CD4-positive, alpha-beta T cell (primary cell): Measurements from ENCODE around the gene PLD4. TPM values are rescaled to one million over a fixed set of nuclear protein-coding genes. Genes with fewer than 3 reads are reported as not detected.

ENCODE experiments used
- ATAC-seq: fragments of 200-7000 bp; cut with Tn5 transposase; one replicate; pipeline ENCODE4 v1.10.0; 2022; ENCODE audit warnings: mild to moderate bottlenecking; ENCODE audit not compliant: poor library complexity
- CTCF ChIA-PET: fragments of 350-600 bp; sonication (Branson Sonifier 250); formaldehyde crosslinking; loops from one replicate; lab custom pipeline; 2021; ENCODE audit warnings: antibody characterized with exemption, inconsistent platforms; lab: Charles Lee
- POLR2A ChIA-PET: fragments of 350-600 bp; sonication (Branson Sonifier 250); formaldehyde crosslinking; loops from one replicate; lab custom pipeline; 2021; ENCODE audit warnings: antibody characterized with exemption, inconsistent platforms; lab: Charles Lee
- DNase-seq, 14 experiments: peaks; one replicate each; pipeline ENCODE4 v3.0.0-alpha.2; 2013 to 2020; ENCODE audit warnings: mixed read lengths in 2 of 14
- H3K27ac ChIP-seq, 2 donors: one replicate each; pipeline versions ENCODE4 v1.5.1 to v1.7.0; 2013; ENCODE audit warnings: low read length in 2 of 2, low read depth in 1 of 2, mild to moderate bottlenecking in 1 of 2
- H3K27me3 ChIP-seq, 2 experiments: 1 replicate in 1 of 2; 2 replicates in 1 of 2; pipeline versions ENCODE4 v1.6.1 to v1.7.0; 2013; ENCODE audit warnings: low read length in 2 of 2, control low read depth in 1 of 2, mild to moderate bottlenecking in 1 of 2, moderate library complexity in 1 of 2; ENCODE audit not compliant: insufficient read depth in 2 of 2, control insufficient read depth in 1 of 2
- H3K36me3 ChIP-seq: one replicate; pipeline ENCODE4 v1.6.1; 2013; ENCODE audit warnings: low read length, control low read depth; ENCODE audit not compliant: insufficient read depth
- H3K4me1 ChIP-seq: one replicate; pipeline ENCODE4 v1.6.1; 2013; ENCODE audit warnings: low read length, control low read depth; ENCODE audit not compliant: insufficient read depth
- H3K4me3 ChIP-seq: one replicate; pipeline ENCODE4 v1.5.1; 2013; ENCODE audit warnings: mild to moderate bottlenecking, low read length, moderate library complexity
- H3K9me3 ChIP-seq, 2 experiments: 1 replicate in 1 of 2; 2 replicates in 1 of 2; pipeline versions ENCODE4 v1.6.1 to v1.7.0; 2013; ENCODE audit warnings: low read length in 2 of 2, mild to moderate bottlenecking in 2 of 2, control low read depth in 1 of 2, moderate library complexity in 1 of 2; ENCODE audit not compliant: control insufficient read depth in 1 of 2, insufficient read depth in 1 of 2
- H3K27ac Mint-ChIP-seq: one replicate; pipeline ENCODE4 v1.8.0; 2020; ENCODE audit warnings: mixed read lengths
- H3K27me3 Mint-ChIP-seq: one replicate; pipeline ENCODE4 v1.8.0; 2021; ENCODE audit warnings: mixed read lengths
- H3K36me3 Mint-ChIP-seq: one replicate; pipeline ENCODE4 v1.8.0; 2021; ENCODE audit warnings: low read depth, mixed read lengths
- H3K4me1 Mint-ChIP-seq: one replicate; pipeline ENCODE4 v1.8.0; 2021; ENCODE audit warnings: low read depth, mixed read lengths
- H3K4me3 Mint-ChIP-seq: one replicate; pipeline ENCODE4 v1.8.0; 2020; ENCODE audit warnings: mild to moderate bottlenecking, mixed read lengths
- H3K9me3 Mint-ChIP-seq: one replicate; pipeline ENCODE4 v1.8.0; 2020; ENCODE audit warnings: mixed read lengths
- CTCF ChIP-seq: fragments of 200-600 bp; IDR thresholded peaks from one replicate; pipeline ENCODE4 v1.8.0; 2022; ENCODE audit warnings: antibody characterized with exemption, mild to moderate bottlenecking
- intact Hi-C, 2 experiments: fragments of 100-400 bp; cut with DNase I in 1 of 2; cut with micrococcal nuclease in 1 of 2; formaldehyde crosslinking; loops; one replicate each; pipeline versions ENCODE4 v1.15.1 to v1.9.0; 2023 to 2025; cut with DNase I, micrococcal nuclease
- total RNA-seq, 174 experiments: library from RNA in 2 of 174; stranded (reverse) in 2 of 174; gene quantifications; one replicate each; pipeline ENCODE4 v1.2.3 and lab custom pipeline; 2021 to 2026

Gene PLD4
- total RNA-seq, 2 experiments from 2014 or later: 1.6 to 2.1 TPM

DNA sequence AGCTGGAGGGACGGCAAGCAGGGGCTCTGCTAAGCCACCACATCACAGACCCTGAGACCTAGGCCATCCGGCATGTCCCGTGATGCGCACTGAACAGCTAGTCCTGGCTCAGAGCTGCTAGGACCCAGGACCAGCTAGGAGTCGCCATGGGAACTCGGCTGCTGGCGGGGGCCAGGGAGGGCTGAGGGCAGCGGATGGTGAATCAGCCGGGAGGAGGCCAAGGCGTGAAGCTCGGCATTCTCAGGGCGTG, 48.4 kb downstream of the PLD4 start:
- Mint-ChIP-seq H3K27me3 (peaks cover 26% of the 10 kb centered on the region), H3K27ac (no peak overlapping the region), H3K9me3 (no peaks in the 10 kb centered on the region), H3K36me3 (no peaks in the 10 kb centered on the region), H3K4me3 (no peak overlapping the region), H3K4me1 (peaks cover 5% of the 10 kb centered on the region)
- H3K27me3 ChIP-seq: peaks cover 22 to 40% of the 10 kb centered on the region in 2 experiments
- no peaks in the 10 kb centered on the region for H3K36me3 ChIP-seq
- ChIA-PET POLR2A (no interaction called here), CTCF (interaction anchor here (1.2 to 2.1 kb wide), 2 partner anchors 72 to 73 kb away, joined by 3 to 5 read pairs; no protein-coding TSS in a partner anchor)
- H3K27ac ChIP-seq: no peak overlapping the region
- no peak overlapping the region for H3K4me3 ChIP-seq
- peaks cover 20% of the 10 kb centered on the region for H3K4me1 ChIP-seq
- intact Hi-C loops: no loop called here
- no peak for DNase-seq
- H3K9me3 ChIP-seq: peaks cover 0 to 17% of the 10 kb centered on the region in 2 experiments
- no peak for ATAC-seq
- no peak for TF ChIP-seq CTCF

DNA sequence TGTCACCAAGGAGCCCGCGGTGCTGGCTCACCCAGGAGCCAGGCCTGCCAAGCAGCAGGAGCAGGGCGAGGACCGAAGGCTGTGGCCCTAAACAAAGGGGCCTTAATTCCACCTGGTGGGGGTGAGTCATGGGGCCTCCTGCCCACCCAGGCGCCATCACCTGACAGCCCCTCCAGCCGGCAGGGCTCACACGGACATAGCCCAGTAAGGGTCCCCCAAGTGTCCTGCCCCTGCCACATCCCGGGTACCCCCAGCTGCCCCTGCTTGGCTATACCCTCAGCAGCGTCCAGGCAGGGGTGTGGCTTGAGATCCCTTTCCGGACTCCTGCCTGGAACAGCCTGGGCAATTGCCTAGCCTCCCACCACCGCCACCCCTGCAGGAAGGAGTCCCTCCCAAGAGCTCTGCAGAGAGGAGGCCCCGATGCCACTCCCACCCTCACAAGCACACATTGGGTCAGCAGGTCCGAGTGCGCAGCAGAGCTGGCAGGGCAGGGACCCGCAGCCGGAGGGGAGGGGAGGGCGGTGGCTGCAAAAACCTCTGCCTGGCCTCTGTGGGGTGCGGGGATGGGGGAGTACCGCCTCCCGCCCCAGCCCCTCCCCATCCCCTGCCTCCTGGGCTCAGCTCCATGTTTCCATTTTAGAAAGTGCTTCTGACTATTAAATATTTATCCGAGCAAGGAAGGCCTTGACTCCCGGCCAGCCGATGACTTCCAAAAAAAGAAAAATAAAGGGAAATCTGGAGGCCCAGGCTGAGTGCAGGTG, 48.9 kb downstream of the PLD4 start:
- no peak overlapping the region for H3K27ac ChIP-seq
- H3K27me3 Mint-ChIP-seq: peaks cover 26% of the 10 kb centered on the region
- H3K27me3 ChIP-seq: peaks cover 20 to 37% of the 10 kb centered on the region in 2 experiments
- no peak overlapping the region for H3K27ac Mint-ChIP-seq
- no peaks in the 10 kb centered on the region for H3K36me3 Mint-ChIP-seq
- H3K36me3 ChIP-seq: no peaks in the 10 kb centered on the region
- DNase-seq (no peak), ATAC-seq (no peak)
- ChIA-PET POLR2A (no interaction called here), CTCF (interaction anchor here (1.2 to 2.1 kb wide), 2 partner anchors 72 to 73 kb away, joined by 3 to 5 read pairs; no protein-coding TSS in a partner anchor)
- intact Hi-C loops: loop anchor here in 1 of 2 experiments (2.0 kb wide), 1 partner anchor 113 kb away; no protein-coding TSS in a partner anchor
- H3K4me3 ChIP-seq: no peak overlapping the region
- no peaks in the 10 kb centered on the region for H3K9me3 Mint-ChIP-seq
- peaks cover 22% of the 10 kb centered on the region for H3K4me1 ChIP-seq
- H3K4me1 Mint-ChIP-seq: peaks cover 5% of the 10 kb centered on the region
- no peak overlapping the region for H3K4me3 Mint-ChIP-seq
- TF ChIP-seq CTCF: no peak
- peaks cover 0 to 12% of the 10 kb centered on the region in 2 experiments for H3K9me3 ChIP-seq

DNA sequence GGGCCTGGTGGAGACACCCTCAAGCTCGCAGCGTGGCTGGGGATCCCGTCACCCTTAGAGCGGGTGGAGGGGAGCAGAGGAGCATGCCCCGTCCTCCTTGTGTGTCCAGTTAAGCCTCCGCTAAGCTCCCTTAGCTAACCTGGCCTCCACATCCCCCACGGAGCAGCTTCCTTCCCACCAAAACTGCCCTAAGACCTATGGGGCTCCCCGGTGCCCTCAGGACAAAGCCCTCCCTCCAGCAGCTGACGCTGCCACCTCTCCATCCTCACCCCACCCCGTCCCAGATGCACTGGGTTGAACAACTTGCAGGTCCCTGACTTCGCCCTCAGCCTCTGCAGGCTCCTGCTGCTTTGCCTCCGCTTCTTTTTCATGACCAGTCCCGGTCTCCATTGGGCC, 49.5 kb downstream of the PLD4 start:
- Histone ChIP-seq H3K36me3 (no peaks in the 10 kb centered on the region), H3K9me3 (peaks cover 0 to 11% of the 10 kb centered on the region in 2 experiments), H3K27ac (no peak overlapping the region), H3K27me3 (peaks cover 25 to 35% of the 10 kb centered on the region in 2 experiments), H3K4me1 (peaks cover 23% of the 10 kb centered on the region), H3K4me3 (no peak overlapping the region)
- intact Hi-C loops: loop anchor here in 1 of 2 experiments (2.0 kb wide), 1 partner anchor 113 kb away; no protein-coding TSS in a partner anchor
- no peaks in the 10 kb centered on the region for H3K36me3 Mint-ChIP-seq
- no peak overlapping the region for H3K27ac Mint-ChIP-seq
- CTCF ChIA-PET: interaction anchor here (2.1 to 3.5 kb wide), 2 partner anchors 71 kb away, joined by 5 to 33 read pairs; no protein-coding TSS in a partner anchor
- H3K4me3 Mint-ChIP-seq: no peak overlapping the region
- peaks cover 29% of the 10 kb centered on the region for H3K27me3 Mint-ChIP-seq
- POLR2A ChIA-PET: interaction anchor here (1.9 kb wide), 1 partner anchor 71 kb away, joined by 7 read pairs; no protein-coding TSS in a partner anchor
- no peak for TF ChIP-seq CTCF
- ATAC-seq (no peak), DNase-seq (no peak)
- H3K9me3 Mint-ChIP-seq: no peaks in the 10 kb centered on the region
- H3K4me1 Mint-ChIP-seq: peaks cover 5% of the 10 kb centered on the region
